ENCODE data around the gene HOXA11. TPM values are rescaled to one million over a fixed set of nuclear protein-coding genes. Genes with fewer than 3 reads are reported as not detected.
A peak's percentile ranks its signal among the peaks of the same experiment; 100 is the strongest.

The HOXA11 gene
- total and polyA plus RNA-seq, 4 experiments from 2014 or later = not detected

- ChIA-PET POLR2A (ENCODE audit: partially characterized antibody) (no interaction called here), CTCF (ENCODE audit: partially characterized antibody) (interaction anchor here (1.2 to 3.2 kb wide), 6 partner anchors 9 to 19 kb away, joined by 3 to 10 read pairs (median 5); partner anchors contain the start of genes HOXA11 and HOXA7)
- no peak overlapping the region for H3K27ac Mint-ChIP-seq
- H3K36me3 Mint-ChIP-seq = peaks cover 2 to 4% of the 10 kb centered on the region in 2 donors
- Histone ChIP-seq H3K27me3 (ENCODE audit: insufficient read depth, low read length) (peaks cover 61% of the 10 kb centered on the region), H3K36me3 (ENCODE audit: insufficient read depth, low read length) (no peaks in the 10 kb centered on the region), H3K4me3 (ENCODE audit: low read length in 2 of 2) (no peak overlapping the region), H3K4me1 (ENCODE audit: insufficient read depth, low read length) (peaks cover 35% of the 10 kb centered on the region), H3K9me3 (ENCODE audit: control insufficient read depth in 1 of 2, low read length in 2 of 2) (no peaks in the 10 kb centered on the region), H3K27ac (ENCODE audit: low read depth, low read length) (no peak overlapping the region)
- peak overlapping the region in 1 of 8 donors; percentile 52 for H3K4me3 Mint-ChIP-seq
- peaks cover 11 to 37% (median 19%) of the 10 kb centered on the region in 4 donors for H3K4me1 Mint-ChIP-seq
- DNase-seq = no peak
- intact Hi-C loops (cut with micrococcal nuclease) = no loop called here
- H3K9me3 Mint-ChIP-seq = peaks cover 0 to 10% (median 2%) of the 10 kb centered on the region in 8 donors
- H3K27me3 Mint-ChIP-seq = peaks cover 58 to 71% of the 10 kb centered on the region in 2 donors
These were observed 9.2 kb downstream of the HOXA11 start for GRCh38 chr7:27175626-27176523.

GRCh38 chr7:27174874-27175625 is 10.0 kb downstream of the HOXA11 start:
- intact Hi-C loops (cut with micrococcal nuclease) = no loop called here
- H3K27ac ChIP-seq (ENCODE audit: low read depth, low read length) = no peak overlapping the region
- no peak overlapping the region for H3K4me3 ChIP-seq (ENCODE audit: low read length in 2 of 2)
- H3K36me3 ChIP-seq (ENCODE audit: insufficient read depth, low read length) = no peaks in the 10 kb centered on the region
- peaks cover 35% of the 10 kb centered on the region for H3K4me1 ChIP-seq (ENCODE audit: insufficient read depth, low read length)
- H3K9me3 Mint-ChIP-seq = peaks cover 0 to 14% (median 2%) of the 10 kb centered on the region in 8 donors
- no peaks in the 10 kb centered on the region for H3K9me3 ChIP-seq (ENCODE audit: control insufficient read depth in 1 of 2, low read length in 2 of 2)
- H3K4me3 Mint-ChIP-seq = peak overlapping the region in 6 of 8 donors; percentile 34 to 81 (median 54)
- CTCF ChIA-PET (ENCODE audit: partially characterized antibody) = interaction anchor here (1.2 to 3.2 kb wide), 4 partner anchors 12 to 21 kb away, joined by 3 to 10 read pairs (median 6); partner anchors contain the start of gene HOXA7
- POLR2A ChIA-PET (ENCODE audit: partially characterized antibody) = interaction anchor here (0.9 to 1.8 kb wide), 2 partner anchors 8 to 10 kb away, joined by 3 to 9 read pairs; partner anchors contain the start of gene HOXA11
- H3K27me3 ChIP-seq (ENCODE audit: insufficient read depth, low read length) = peaks cover 63% of the 10 kb centered on the region
- no peak for DNase-seq
- H3K4me1 Mint-ChIP-seq = peaks cover 11 to 37% (median 20%) of the 10 kb centered on the region in 4 donors
- H3K27ac Mint-ChIP-seq = peak overlapping the region in 1 of 7 donors; percentile 72
- peaks cover 63 to 73% of the 10 kb centered on the region in 2 donors for H3K27me3 Mint-ChIP-seq
- peaks cover 2 to 4% of the 10 kb centered on the region in 2 donors for H3K36me3 Mint-ChIP-seq

- peaks cover 58 to 67% of the 10 kb centered on the region in 2 donors for H3K27me3 Mint-ChIP-seq
- H3K4me1 Mint-ChIP-seq = peaks cover 10 to 29% (median 15%) of the 10 kb centered on the region in 4 donors
- Histone ChIP-seq H3K27ac (ENCODE audit: low read depth, low read length) (no peak within 1 kb of the TSS), H3K27me3 (ENCODE audit: insufficient read depth, low read length) (peaks cover 60% of the 10 kb centered on the region), H3K4me3 (ENCODE audit: low read length in 2 of 2) (peak within 1 kb of the TSS in 1 of 2 donors; percentile 32), H3K9me3 (ENCODE audit: control insufficient read depth in 1 of 2, low read length in 2 of 2) (no peaks in the 10 kb centered on the region), H3K36me3 (ENCODE audit: insufficient read depth, low read length) (no peaks in the 10 kb centered on the region), H3K4me1 (ENCODE audit: insufficient read depth, low read length) (peaks cover 31% of the 10 kb centered on the region)
- intact Hi-C loops (cut with micrococcal nuclease) = loop anchor here (1.0 kb wide), 1 partner anchor 10 kb away; no protein-coding TSS in a partner anchor
- ChIA-PET CTCF (ENCODE audit: partially characterized antibody) (interaction anchor here (1.4 to 3.2 kb wide), 4 partner anchors 13 to 1322 kb away, joined by 3 to 10 read pairs (median 4); partner anchors contain the start of gene HOXA7), POLR2A (ENCODE audit: partially characterized antibody) (interaction anchor here (0.9 to 2.6 kb wide), 5 partner anchors 9 to 1313 kb away, joined by 3 to 9 read pairs (median 6); partner anchors contain the start of gene HOXA11)
- DNase-seq = no peak
- peak within 1 kb of the TSS in 2 of 7 donors; percentile 72 to 84 for H3K27ac Mint-ChIP-seq
- H3K4me3 Mint-ChIP-seq = peak within 1 kb of the TSS; percentile 31 to 81 (median 60)
- H3K36me3 Mint-ChIP-seq = peaks cover 0 to 2% of the 10 kb centered on the region in 2 donors
- peaks cover 0 to 12% (median 2%) of the 10 kb centered on the region in 8 donors for H3K9me3 Mint-ChIP-seq
These were observed 10.8 kb downstream of the HOXA11 start, which contains the start of gene HOXA10 for GRCh38 chr7:27173956-27174873. Gene HOXA10, minus strand, starts transcription at chr7:27174320. Its CDS starts 14 bp downstream, at chr7:27174306.

- CTCF ChIA-PET (ENCODE audit: partially characterized antibody) = interaction anchor here (1.4 to 3.2 kb wide), 3 partner anchors 13 to 1322 kb away, joined by 3 to 10 read pairs (median 3); no protein-coding TSS in a partner anchor
- H3K9me3 ChIP-seq (ENCODE audit: control insufficient read depth in 1 of 2, low read length in 2 of 2) = no peaks in the 10 kb centered on the region
- H3K36me3 ChIP-seq (ENCODE audit: insufficient read depth, low read length) = no peaks in the 10 kb centered on the region
- H3K27ac ChIP-seq (ENCODE audit: low read depth, low read length) = no peak overlapping the region
- H3K4me1 ChIP-seq (ENCODE audit: insufficient read depth, low read length) = peaks cover 36% of the 10 kb centered on the region
- intact Hi-C loops (cut with micrococcal nuclease) = loop anchor here (1.0 kb wide), 1 partner anchor 11 kb away; no protein-coding TSS in a partner anchor
- Mint-ChIP-seq H3K4me3 (peak overlapping the region in 1 of 8 donors; percentile 15), H3K27me3 (peaks cover 58 to 66% of the 10 kb centered on the region in 2 donors), H3K36me3 (peaks cover 0 to 2% of the 10 kb centered on the region in 2 donors), H3K9me3 (peaks cover 0 to 16% (median 3%) of the 10 kb centered on the region in 8 donors), H3K4me1 (peaks cover 14 to 33% (median 20%) of the 10 kb centered on the region in 4 donors), H3K27ac (peak overlapping the region in 1 of 7 donors; percentile 54)
- POLR2A ChIA-PET (ENCODE audit: partially characterized antibody) = interaction anchor here (1.1 to 2.6 kb wide), 6 partner anchors 10 to 1312 kb away, joined by 3 to 9 read pairs (median 6); partner anchors contain the start of genes HOXA11 and HOXA7
- H3K4me3 ChIP-seq (ENCODE audit: low read length in 2 of 2) = peak overlapping the region in 1 of 2 donors; percentile 32
- peak in 1 of 5 donors; percentile 53 for DNase-seq
- peaks cover 64% of the 10 kb centered on the region for H3K27me3 ChIP-seq (ENCODE audit: insufficient read depth, low read length)
These were observed 11.5 kb downstream of the HOXA11 start for GRCh38 chr7:27173511-27173955.

- Mint-ChIP-seq H3K4me1 (peaks cover 14 to 39% (median 21%) of the 10 kb centered on the region in 4 donors), H3K27me3 (peaks cover 60 to 66% of the 10 kb centered on the region in 2 donors), H3K9me3 (peaks cover 0 to 22% (median 4%) of the 10 kb centered on the region in 8 donors), H3K36me3 (peaks cover 0 to 2% of the 10 kb centered on the region in 2 donors), H3K4me3 (peak overlapping the region in 7 of 8 donors; percentile 39 to 85 (median 65)), H3K27ac (peak overlapping the region in 2 of 7 donors; percentile 83 to 84)
- H3K36me3 ChIP-seq (ENCODE audit: insufficient read depth, low read length) = no peaks in the 10 kb centered on the region
- intact Hi-C loops (cut with micrococcal nuclease) = loop anchor here (1.0 kb wide), 1 partner anchor 11 kb away; no protein-coding TSS in a partner anchor
- H3K4me1 ChIP-seq (ENCODE audit: insufficient read depth, low read length) = peaks cover 37% of the 10 kb centered on the region
- ChIA-PET CTCF (ENCODE audit: partially characterized antibody) (interaction anchor here (0.7 to 3.2 kb wide), 4 partner anchors 10 to 1321 kb away, joined by 3 to 10 read pairs (median 3); no protein-coding TSS in a partner anchor), POLR2A (ENCODE audit: partially characterized antibody) (interaction anchor here (0.8 to 2.6 kb wide), 6 partner anchors 11 to 1311 kb away, joined by 3 to 6 read pairs (median 4); partner anchors contain the start of genes HOXA11 and HOXA7)
- DNase-seq = no peak
- H3K27ac ChIP-seq (ENCODE audit: low read depth, low read length) = no peak overlapping the region
- H3K27me3 ChIP-seq (ENCODE audit: insufficient read depth, low read length) = peaks cover 69% of the 10 kb centered on the region
- peak overlapping the region in 1 of 2 donors; percentile 32 for H3K4me3 ChIP-seq (ENCODE audit: low read length in 2 of 2)
- H3K9me3 ChIP-seq (ENCODE audit: control insufficient read depth in 1 of 2, low read length in 2 of 2) = no peaks in the 10 kb centered on the region
These were observed 12.1 kb downstream of the HOXA11 start for GRCh38 chr7:27172823-27173510.

Data from CD4-positive, alpha-beta memory T cell (primary cell).